GM12891 (cell line): Measurements from ENCODE around the gene MDH1B.

Experiments
- PAX5 ChIP-seq: IDR thresholded peaks from 2 replicates; pipeline ENCODE4 v1.6.1; 2011; ENCODE audit warnings: low read length, moderate library complexity, mild to moderate bottlenecking; ENCODE audit not compliant: insufficient read depth, severe bottlenecking
- POLR2A ChIP-seq: IDR thresholded peaks from 2 replicates; pipeline ENCODE4 v1.6.1; 2011; ENCODE audit warnings: low read depth, low read length, control low read depth
- POLR2AphosphoS5 ChIP-seq: IDR thresholded peaks from 2 replicates; pipeline ENCODE4 v1.6.1; 2011; ENCODE audit warnings: low read depth, low read length, control low read depth
- POU2F2 ChIP-seq: IDR thresholded peaks from 2 replicates; pipeline ENCODE4 v1.6.1; 2011; ENCODE audit warnings: low read depth, mild to moderate bottlenecking, control low read depth, low read length, moderate library complexity
- SPI1 ChIP-seq: IDR thresholded peaks from 2 replicates; pipeline ENCODE4 v1.6.1; 2011; ENCODE audit warnings: low read depth, low read length, control low read depth
- TAF1 ChIP-seq: IDR thresholded peaks from 2 replicates; pipeline ENCODE4 v1.6.1; 2011; ENCODE audit warnings: low read depth, low read length, control low read depth

DNA sequence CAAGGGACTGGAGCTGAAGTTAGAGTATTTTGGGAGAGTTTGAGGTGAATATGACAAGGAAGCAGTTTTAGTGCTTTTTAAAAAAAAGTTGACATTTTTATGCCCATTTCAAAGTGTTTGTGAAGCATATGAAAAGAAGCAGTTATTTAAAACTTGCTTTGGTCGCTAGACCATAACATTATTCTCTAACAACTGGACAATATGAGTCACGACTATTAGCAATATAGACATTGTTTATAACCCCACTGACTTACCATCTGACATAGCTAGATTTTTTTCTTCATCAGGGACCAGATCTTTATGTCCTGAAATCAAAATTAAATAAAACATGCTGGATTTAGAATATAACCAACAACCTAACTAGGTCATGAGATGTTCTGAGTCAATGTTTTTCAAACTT is 24.3 kb downstream of the MDH1B start:
- TF ChIP-seq TAF1 (no peak), POLR2AphosphoS5 (no peak), POLR2A (no peak), PAX5 (no peak), SPI1 (no peak), POU2F2 (no peak)
